A549 (cell line): ENCODE data around the gene SCRT2. TPM values are rescaled to one million over a fixed set of nuclear protein-coding genes. Genes with fewer than 3 reads are reported as not detected.

Experiments
- ATAC-seq, 2 experiments: fragments of 200-7000 bp in 1 of 2; fragments of >200 bp in 1 of 2; cut with Nextera tagmentation in 1 of 2; cut with Tn5 transposase in 1 of 2; 3 replicates each; pipeline versions ENCODE4 v1.8.0 to v1.9.1; 2018 to 2020; ENCODE audit warnings: mild to moderate bottlenecking in 1 of 2, moderate library complexity in 1 of 2
- CTCF ChIA-PET: fragments of 300-600 bp; sonication (Branson Sonifier 250); formaldehyde crosslinking; extraction: SDS; loops from one replicate; lab custom pipeline; 2021; ENCODE audit warnings: antibody characterized with exemption, inconsistent platforms; lab: Yijun Ruan, JAX
- POLR2A ChIA-PET: fragments of 350-600 bp; formaldehyde crosslinking; extraction: SDS; loops from one replicate; lab custom pipeline; 2021; ENCODE audit warnings: antibody characterized with exemption, inconsistent platforms; lab: Yijun Ruan, JAX
- DNase-seq, 2 experiments: peaks; one replicate each; pipeline versions ENCODE4 v3.0.0 to v3.0.0-alpha.2; 2011 to 2016; ENCODE audit warnings: low read depth in 1 of 2, low spot score in 1 of 2
- FAIRE-seq: peaks from 2 replicates; lab custom pipeline; 2011; peaks lifted over from hg19 to GRCh38; lab: Jason Lieb, UNC
- H3K27ac ChIP-seq, 2 experiments: fragments of >200 bp; sonication (Bioruptor Twin); formaldehyde crosslinking; 3 replicates each; pipeline ENCODE4 v1.5.1; 2016 to 2017
- H3K4me1 ChIP-seq: fragments of >200 bp; sonication (Bioruptor Twin); formaldehyde crosslinking; 3 replicates; pipeline ENCODE4 v1.6.1; 2016
- H3K4me2 ChIP-seq: fragments of >200 bp; sonication (Bioruptor Twin); formaldehyde crosslinking; 3 replicates; pipeline ENCODE4 v1.6.1; 2016
- H3K4me3 ChIP-seq: fragments of >200 bp; sonication (Bioruptor Twin); formaldehyde crosslinking; 3 replicates; pipeline ENCODE4 v1.5.1; 2016
- H3K9me3 ChIP-seq: fragments of >200 bp; sonication (Bioruptor Twin); formaldehyde crosslinking; 3 replicates; pipeline ENCODE4 v1.6.1; 2016
- BHLHE40 ChIP-seq: IDR thresholded peaks from 2 replicates; pipeline ENCODE4 v1.6.1; 2012; ENCODE audit warnings: low read depth, low read length, inconsistent platforms
- CBX2 ChIP-seq: fragments of 200-600 bp; sonication (generic); IDR thresholded peaks from 2 replicates; pipeline ENCODE4 v1.6.1; 2016; ENCODE audit warnings: low read depth, mild to moderate bottlenecking, borderline replicate concordance
- CHD4 ChIP-seq: fragments of 200-600 bp; sonication (generic); IDR thresholded peaks from 2 replicates; pipeline ENCODE4 v1.6.1; 2016; ENCODE audit warnings: antibody characterized with exemption, mild to moderate bottlenecking, borderline replicate concordance
- EP300 ChIP-seq, 2 experiments: fragments of >200 bp; sonication (Bioruptor Twin); formaldehyde crosslinking; IDR thresholded peaks; 2 replicates in 1 of 2; 3 replicates in 1 of 2; pipeline ENCODE4 v1.6.1; 2016 to 2017
- FOSL2 ChIP-seq, 2 experiments: fragments of 450-650 bp in 1 of 2; fragments of >200 bp in 1 of 2; sonication (Bioruptor Twin) in 1 of 2; formaldehyde crosslinking; IDR thresholded peaks; 2 replicates each; pipeline versions ENCODE4 v1.5.0 to v1.6.1; 2016 to 2020; ENCODE audit warnings: mild to moderate bottlenecking in 1 of 2, moderate library complexity in 1 of 2
- FOXS1 ChIP-seq: fragments of 250-450 bp; sonication (Bioruptor Pico); IDR thresholded peaks from 2 replicates; pipeline ENCODE4 v1.5.0; 2020; ENCODE audit warnings: mild to moderate bottlenecking, moderate library complexity
- HMGXB4 ChIP-seq: fragments of 250-450 bp; sonication (Bioruptor Pico); IDR thresholded peaks from 2 replicates; pipeline ENCODE4 v1.5.0; 2021; ENCODE audit warnings: mild to moderate bottlenecking, moderate library complexity, borderline replicate concordance
- HOXB13 ChIP-seq: fragments of 250-450 bp; sonication (Bioruptor Pico); IDR thresholded peaks from 2 replicates; pipeline ENCODE4 v1.5.0; 2020; ENCODE audit warnings: low read depth, mild to moderate bottlenecking, moderate library complexity
- HOXB5 ChIP-seq: fragments of 250-450 bp; sonication (Bioruptor Pico); IDR thresholded peaks from 2 replicates; pipeline ENCODE4 v1.5.0; 2020; ENCODE audit warnings: mild to moderate bottlenecking, moderate library complexity
- KDM1A ChIP-seq: fragments of 200-600 bp; sonication (generic); IDR thresholded peaks from 2 replicates; pipeline ENCODE4 v1.6.1; 2016; ENCODE audit warnings: low read depth, mild to moderate bottlenecking
- PBX3 ChIP-seq: IDR thresholded peaks from 2 replicates; pipeline ENCODE4 v1.6.1; 2012
- PHF8 ChIP-seq: fragments of 200-600 bp; sonication (generic); IDR thresholded peaks from 2 replicates; pipeline ENCODE4 v1.6.1; 2016; ENCODE audit warnings: low read depth, mild to moderate bottlenecking, antibody characterized with exemption, moderate library complexity, borderline replicate concordance
- POLR2AphosphoS2 ChIP-seq: conservative IDR thresholded peaks from 2 replicates; pipeline ENCODE4 v1.6.1; 2012; ENCODE audit warnings: low read length, improper control_type of control experiment, inconsistent platforms
- RAD21 ChIP-seq, 2 experiments: fragments of >200 bp in 1 of 2; sonication (Bioruptor Twin) in 1 of 2; formaldehyde crosslinking in 1 of 2; IDR thresholded peaks in 1 of 2; conservative IDR thresholded peaks in 1 of 2; 2 replicates in 1 of 2; 3 replicates in 1 of 2; pipeline ENCODE4 v1.6.1; 2012 to 2018; ENCODE audit warnings: inconsistent platforms in 1 of 2
- TFCP2L1 ChIP-seq: fragments of 250-450 bp; sonication (Bioruptor Pico); IDR thresholded peaks from 2 replicates; pipeline ENCODE4 v1.5.0; 2021; ENCODE audit warnings: mild to moderate bottlenecking
- ZC3H11A ChIP-seq: fragments of 450-650 bp; IDR thresholded peaks from 2 replicates; pipeline ENCODE4 v1.6.1; 2014; ENCODE audit warnings: antibody characterized with exemption, mild to moderate bottlenecking
- ZFP36 ChIP-seq: fragments of 450-650 bp; IDR thresholded peaks from 2 replicates; pipeline ENCODE4 v1.6.1; 2014; ENCODE audit warnings: borderline replicate concordance; ENCODE audit not compliant: partially characterized antibody
- ZSCAN20 ChIP-seq: fragments of 250-450 bp; sonication (Bioruptor Pico); IDR thresholded peaks from 2 replicates; pipeline ENCODE4 v1.8.0; 2022; ENCODE audit warnings: mild to moderate bottlenecking, moderate library complexity
- WGBS: methylation state at CpG from one replicate; pipeline ENCODE4 v1.1.6; 2017; ENCODE audit errors: missing lambda C conversion rate; 5-methylcytosine and 5-hydroxymethylcytosine counted together
- polyA plus RNA-seq, 4 experiments: library from polyadenylated mRNA; depleted of rRNA in 3 of 4; stranded (reverse); fragments of >200 nt; fragmentation: RNase III in 1 of 4; extraction: RNeasy Plus Mini Kit Qiagen cat#74134 plus additional on column Dnase treatment in 1 of 4; gene quantifications; 2 replicates in 3 of 4; 3 replicates in 1 of 4; pipeline ENCODE4 v1.2.3, GENCODE V29; 2011 to 2017
- TF ChIP-seq, protein P1 (sequence below): IDR thresholded peaks from 2 replicates; pipeline ENCODE4 v1.6.1; 2012; ENCODE audit warnings: low read depth, borderline replicate concordance
- TF ChIP-seq, protein P2 (sequence below): IDR thresholded peaks from 2 replicates; pipeline ENCODE4 v1.6.1; 2012

SCRT2 gene
- polyA plus RNA-seq, 2 of the 4 experiments (the other 2 are of a cell fraction), result not detected

DNA sequence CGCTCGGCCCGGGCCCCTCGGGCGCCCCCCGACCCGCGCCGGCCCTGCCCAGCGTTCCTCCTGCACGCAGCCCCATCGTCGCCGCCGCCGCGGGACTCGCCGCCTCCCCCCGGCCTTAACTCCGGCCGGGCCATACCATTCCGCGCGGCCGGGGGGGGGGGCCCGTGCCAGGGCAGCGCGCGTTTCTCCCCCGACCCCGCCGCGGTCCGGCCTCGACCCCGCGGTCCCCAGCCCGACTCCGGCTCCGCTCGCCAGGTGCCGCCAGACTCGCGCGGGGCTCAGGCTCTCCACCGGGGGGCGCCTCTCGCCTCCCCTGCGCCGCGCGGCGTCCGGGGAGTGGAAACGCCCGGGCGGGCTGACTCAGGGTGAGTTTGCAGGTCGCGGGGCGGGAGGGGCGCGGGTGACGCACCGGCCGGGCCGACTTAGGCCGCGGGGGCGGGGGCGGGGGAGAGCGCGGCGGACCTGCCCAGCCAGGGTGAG is 22.5 kb downstream of the SCRT2 start, which contains the start of gene SRXN1 (continued):
- TF ChIP-seq HMGXB4 (CRISPR knock-in tag) (no peak; the same call in 1 of the 2 replicates), EP300 (IDR thresholded peaks at IDR 0.05) (peak; percentile 52 to 81; a peak in 3 of 5 replicates), POLR2AphosphoS2 (no peak), RAD21 (conservative IDR thresholded peaks at IDR 0.05 in 1 of 2, IDR thresholded peaks at IDR 0.05 in 1 of 2) (peak; percentile 58 to 80), ZC3H11A (no peak), PBX3 (no peak; the same call in 1 of the 2 replicates), ZSCAN20 (CRISPR knock-in tag) (no peak), CHD4 (no peak), FOSL2 (IDR thresholded peaks at IDR 0.05) (peak; percentile 72), FOSL2 (CRISPR knock-in tag; IDR thresholded peaks at IDR 0.05) (peak; percentile 91), CBX2 (no peak), FOXS1 (CRISPR knock-in tag) (no peak)

GRCh38 chr20:652615-653109 is 22.9 kb downstream of the SCRT2 start:
- peak overlapping the region; percentile 87 for H3K4me3 ChIP-seq
- POLR2A ChIA-PET, result interaction anchor here (0.7 to 1.4 kb wide), 2 partner anchors 13 to 14 kb away, joined by 3 to 4 read pairs; no protein-coding TSS in a partner anchor
- DNase-seq (peak in 1 of 2 experiments; percentile 69), FAIRE-seq (no peak), ATAC-seq (peak; percentile 14 to 42)
- H3K4me2 ChIP-seq, result peak overlapping the region; percentile 81
- peaks cover 29% of the 10 kb centered on the region for H3K4me1 ChIP-seq
- CTCF ChIA-PET, result interaction anchor here (0.5 to 4.5 kb wide), 18 partner anchors 10 to 765 kb away, joined by 3 to 33 read pairs (median 4); partner anchors contain the start of gene SCRT2
- 2% methylated on average over 25 of the region's 36 CpGs for WGBS
- H3K9me3 ChIP-seq, result peaks cover 5% of the 10 kb centered on the region; the same call in 1 of the 3 replicates
- TF ChIP-seq TFCP2L1, result peak; percentile 75; the same call in 1 of the 2 replicates
- TF ChIP-seq HOXB5 (CRISPR knock-in tag), result peak; percentile 8; the same call in 1 of the 2 replicates
- TF ChIP-seq HOXB13, result no peak; the same call in 1 of the 2 replicates
- peak; percentile 95 for TF ChIP-seq ZFP36
- peak; percentile 72; the same call in 1 of the 2 replicates for TF ChIP-seq PHF8
- TF ChIP-seq BHLHE40, result no peak
- TF ChIP-seq, protein P1, sequence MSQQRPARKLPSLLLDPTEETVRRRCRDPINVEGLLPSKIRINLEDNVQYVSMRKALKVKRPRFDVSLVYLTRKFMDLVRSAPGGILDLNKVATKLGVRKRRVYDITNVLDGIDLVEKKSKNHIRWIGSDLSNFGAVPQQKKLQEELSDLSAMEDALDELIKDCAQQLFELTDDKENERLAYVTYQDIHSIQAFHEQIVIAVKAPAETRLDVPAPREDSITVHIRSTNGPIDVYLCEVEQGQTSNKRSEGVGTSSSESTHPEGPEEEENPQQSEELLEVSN, result peak; percentile 62
- TF ChIP-seq, protein P2, sequence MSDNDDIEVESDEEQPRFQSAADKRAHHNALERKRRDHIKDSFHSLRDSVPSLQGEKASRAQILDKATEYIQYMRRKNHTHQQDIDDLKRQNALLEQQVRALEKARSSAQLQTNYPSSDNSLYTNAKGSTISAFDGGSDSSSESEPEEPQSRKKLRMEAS, result peak; percentile 65
- TF ChIP-seq HMGXB4 (CRISPR knock-in tag), result peak; percentile 20; the same call in 1 of the 2 replicates
- peak; percentile 90 for TF ChIP-seq KDM1A
- TF ChIP-seq, all 56 proteins: peak for 8
- peak overlapping the region; percentile 98 for H3K27ac ChIP-seq
